ENCODE data around the gene S100G. TPM values are rescaled to one million over a fixed set of nuclear protein-coding genes. Genes with fewer than 3 reads are reported as not detected.
A peak's percentile ranks its signal among the peaks of the same experiment; 100 is the strongest.

Gene S100G
- total and polyA plus RNA-seq, 4 donors, result 2.4 TPM; not detected in 3

- DNase-seq, result no peak
- WGBS, 2 donors, result 89 to 90% methylated on average over 7 of the region's 7 CpGs
- Histone ChIP-seq H3K27ac (ENCODE audit: low read depth in 1 of 2, low read length in 2 of 2) (no peak overlapping the region), H3K4me3 (ENCODE audit: low read length in 2 of 2) (no peak overlapping the region), H3K4me1 (ENCODE audit: control insufficient read depth in 1 of 2, insufficient read depth in 2 of 2, low read length in 2 of 2) (no peaks in the 10 kb centered on the region), H3K27me3 (ENCODE audit: control insufficient read depth in 1 of 2, insufficient read depth in 2 of 2, low read length in 1 of 2) (no peaks in the 10 kb centered on the region), H3K36me3 (ENCODE audit: control insufficient read depth in 1 of 2, insufficient read depth in 2 of 2, low read length in 1 of 2) (peaks cover 4 to 6% of the 10 kb centered on the region in 2 donors), H3K9me3 (ENCODE audit: control insufficient read depth, low read length) (no peaks in the 10 kb centered on the region)
- intact Hi-C loops (cut with DNase I), result loop anchor here in 1 of 2 donors (10.0 kb wide), 1 partner anchor 248 kb away; no protein-coding TSS in a partner anchor
- ATAC-seq (ENCODE audit: low FRiP score), result no peak
Measured at GRCh38 chrX:16683007-16683664, 33.2 kb downstream of the S100G start.

DNA sequence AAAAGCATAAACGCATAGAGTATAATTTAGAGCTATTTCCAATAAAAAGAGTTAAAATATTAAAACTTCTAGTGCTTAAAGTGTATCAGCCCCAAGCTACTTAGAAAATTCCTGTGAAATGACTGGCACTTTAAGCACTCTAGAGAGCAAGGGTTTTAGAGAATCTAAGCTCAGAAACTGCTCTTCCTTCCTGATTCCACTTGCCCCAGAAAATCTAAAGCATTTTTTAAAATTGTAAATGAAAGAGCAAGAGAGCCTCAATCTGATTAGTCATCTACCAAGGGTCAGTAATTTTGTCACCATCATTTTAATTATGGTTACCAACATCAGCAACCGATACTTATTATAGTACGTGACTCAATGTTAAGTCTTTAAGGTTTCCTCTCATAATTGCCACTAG is 37.6 kb downstream of the S100G start:
- no peaks in the 10 kb centered on the region for H3K4me1 ChIP-seq (ENCODE audit: control insufficient read depth in 1 of 2, insufficient read depth in 2 of 2, low read length in 2 of 2)
- H3K27me3 ChIP-seq (ENCODE audit: control insufficient read depth in 1 of 2, insufficient read depth in 2 of 2, low read length in 1 of 2), result no peaks in the 10 kb centered on the region
- DNase-seq, result no peak
- 89 to 94% methylated on average over 3 of the region's 3 CpGs for WGBS, 2 donors
- H3K4me3 ChIP-seq (ENCODE audit: low read length in 2 of 2), result no peak overlapping the region
- no peak for ATAC-seq (ENCODE audit: low FRiP score)
- peaks cover 4 to 6% of the 10 kb centered on the region in 2 donors for H3K36me3 ChIP-seq (ENCODE audit: control insufficient read depth in 1 of 2, insufficient read depth in 2 of 2, low read length in 1 of 2)
- no peaks in the 10 kb centered on the region for H3K9me3 ChIP-seq (ENCODE audit: control insufficient read depth, low read length)
- H3K27ac ChIP-seq (ENCODE audit: low read depth in 1 of 2, low read length in 2 of 2), result no peak overlapping the region
- intact Hi-C loops (cut with DNase I), result loop anchor here in 1 of 2 donors (10.0 kb wide), 1 partner anchor 253 kb away; no protein-coding TSS in a partner anchor

- DNase-seq (peak; percentile 61 to 84), ATAC-seq (ENCODE audit: low FRiP score) (peak; percentile 76)
- intact Hi-C loops (cut with DNase I), result loop anchor here in 1 of 2 donors (10.0 kb wide), 1 partner anchor 580 kb away; no protein-coding TSS in a partner anchor
- no peaks in the 10 kb centered on the region for H3K27me3 ChIP-seq (ENCODE audit: control insufficient read depth in 1 of 2, insufficient read depth in 2 of 2, low read length in 1 of 2)
- no peak overlapping the region for H3K4me3 ChIP-seq (ENCODE audit: low read length in 2 of 2)
- 53 to 56% methylated on average over 10 of the region's 10 CpGs for WGBS, 2 donors
- no peaks in the 10 kb centered on the region for H3K9me3 ChIP-seq (ENCODE audit: control insufficient read depth, low read length)
- no peaks in the 10 kb centered on the region for H3K4me1 ChIP-seq (ENCODE audit: control insufficient read depth in 1 of 2, insufficient read depth in 2 of 2, low read length in 2 of 2)
- H3K36me3 ChIP-seq (ENCODE audit: control insufficient read depth in 1 of 2, insufficient read depth in 2 of 2, low read length in 1 of 2), result peaks cover 0 to 3% of the 10 kb centered on the region in 2 donors
- H3K27ac ChIP-seq (ENCODE audit: low read depth in 1 of 2, low read length in 2 of 2), result no peak overlapping the region
Measured at GRCh38 chrX:16695079-16695676, 45.2 kb downstream of the S100G start.

GRCh38 chrX:16696956-16697355 is 47.0 kb downstream of the S100G start:
- no peak for DNase-seq
- WGBS, 2 donors, result 75 to 83% methylated on average over 3 of the region's 3 CpGs
- Histone ChIP-seq H3K27ac (ENCODE audit: low read depth in 1 of 2, low read length in 2 of 2) (no peak overlapping the region), H3K36me3 (ENCODE audit: control insufficient read depth in 1 of 2, insufficient read depth in 2 of 2, low read length in 1 of 2) (peaks cover 0 to 3% of the 10 kb centered on the region in 2 donors), H3K27me3 (ENCODE audit: control insufficient read depth in 1 of 2, insufficient read depth in 2 of 2, low read length in 1 of 2) (no peaks in the 10 kb centered on the region), H3K9me3 (ENCODE audit: control insufficient read depth, low read length) (no peaks in the 10 kb centered on the region), H3K4me3 (ENCODE audit: low read length in 2 of 2) (no peak overlapping the region), H3K4me1 (ENCODE audit: control insufficient read depth in 1 of 2, insufficient read depth in 2 of 2, low read length in 2 of 2) (no peaks in the 10 kb centered on the region)
- ATAC-seq (ENCODE audit: low FRiP score), result no peak
- intact Hi-C loops (cut with DNase I), result loop anchor here in 1 of 2 donors (10.0 kb wide), 1 partner anchor 582 kb away; no protein-coding TSS in a partner anchor

DNA sequence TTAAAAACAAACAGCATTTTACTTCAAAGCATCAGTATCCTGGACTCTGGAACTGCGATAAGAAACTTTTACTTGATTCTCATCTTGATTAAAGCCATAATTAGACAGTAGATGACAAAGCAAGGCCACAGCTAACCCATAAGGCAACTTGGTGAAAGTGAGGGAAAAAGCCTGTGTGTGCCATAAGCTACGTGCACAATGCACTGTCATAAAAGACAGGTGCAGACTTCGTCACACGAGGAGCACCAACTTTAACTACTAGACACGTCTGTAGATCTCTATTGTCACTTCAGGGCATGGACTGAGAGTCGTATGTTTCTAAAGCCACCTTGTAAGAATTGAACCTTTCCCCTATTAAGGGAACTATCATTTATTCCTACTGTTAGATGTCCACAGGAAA is 49.4 kb downstream of the S100G start:
- no peak for ATAC-seq (ENCODE audit: low FRiP score)
- H3K27me3 ChIP-seq (ENCODE audit: control insufficient read depth in 1 of 2, insufficient read depth in 2 of 2, low read length in 1 of 2), result no peaks in the 10 kb centered on the region
- no peak for DNase-seq
- WGBS, 2 donors, result 87 to 88% methylated on average over 6 of the region's 6 CpGs
- H3K4me3 ChIP-seq (ENCODE audit: low read length in 2 of 2), result no peak overlapping the region
- no peaks in the 10 kb centered on the region for H3K9me3 ChIP-seq (ENCODE audit: control insufficient read depth, low read length)
- no peak overlapping the region for H3K27ac ChIP-seq (ENCODE audit: low read depth in 1 of 2, low read length in 2 of 2)
- intact Hi-C loops (cut with DNase I), result loop anchor here in 1 of 2 donors (10.0 kb wide), 1 partner anchor 585 kb away; no protein-coding TSS in a partner anchor
- peaks cover 0 to 3% of the 10 kb centered on the region in 2 donors for H3K36me3 ChIP-seq (ENCODE audit: control insufficient read depth in 1 of 2, insufficient read depth in 2 of 2, low read length in 1 of 2)
- H3K4me1 ChIP-seq (ENCODE audit: control insufficient read depth in 1 of 2, insufficient read depth in 2 of 2, low read length in 2 of 2), result no peaks in the 10 kb centered on the region

DNA sequence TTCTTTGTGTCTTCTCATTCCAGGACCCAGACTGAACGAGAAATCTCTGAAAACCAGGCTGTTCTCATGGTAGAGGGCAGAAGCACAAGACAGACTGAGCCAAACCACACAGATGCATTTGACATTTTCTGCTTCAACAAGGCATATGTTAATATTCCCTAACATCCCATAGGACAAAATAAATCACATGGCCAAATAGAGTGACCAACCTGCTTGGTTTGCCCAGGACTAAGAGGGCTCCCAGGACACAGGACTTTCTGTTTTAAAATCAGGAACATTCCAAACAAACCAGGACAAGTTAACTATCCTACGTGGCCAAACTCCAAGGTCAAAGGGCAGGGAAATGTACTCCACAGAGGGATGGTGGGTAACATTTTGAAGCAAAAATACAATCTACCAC is 50.8 kb downstream of the S100G start:
- H3K36me3 ChIP-seq (ENCODE audit: control insufficient read depth in 1 of 2, insufficient read depth in 2 of 2, low read length in 1 of 2), result peaks cover 0 to 3% of the 10 kb centered on the region in 2 donors
- H3K4me1 ChIP-seq (ENCODE audit: control insufficient read depth in 1 of 2, insufficient read depth in 2 of 2, low read length in 2 of 2), result no peaks in the 10 kb centered on the region
- H3K27ac ChIP-seq (ENCODE audit: low read depth in 1 of 2, low read length in 2 of 2), result no peak overlapping the region
- no peaks in the 10 kb centered on the region for H3K9me3 ChIP-seq (ENCODE audit: control insufficient read depth, low read length)
- no peak for ATAC-seq (ENCODE audit: low FRiP score)
- WGBS, 2 donors, result 79 to 85% methylated on average over 2 of the region's 2 CpGs
- H3K4me3 ChIP-seq (ENCODE audit: low read length in 2 of 2), result no peak overlapping the region
- intact Hi-C loops (cut with DNase I), result no loop called here
- DNase-seq, result no peak
- H3K27me3 ChIP-seq (ENCODE audit: control insufficient read depth in 1 of 2, insufficient read depth in 2 of 2, low read length in 1 of 2), result no peaks in the 10 kb centered on the region

- H3K9me3 ChIP-seq (ENCODE audit: control insufficient read depth, low read length), result no peaks in the 10 kb centered on the region
- H3K27me3 ChIP-seq (ENCODE audit: control insufficient read depth in 1 of 2, insufficient read depth in 2 of 2, low read length in 1 of 2), result no peaks in the 10 kb centered on the region
- H3K36me3 ChIP-seq (ENCODE audit: control insufficient read depth in 1 of 2, insufficient read depth in 2 of 2, low read length in 1 of 2), result no peaks in the 10 kb centered on the region
- ATAC-seq (ENCODE audit: low FRiP score) (no peak), DNase-seq (no peak)
- no peak overlapping the region for H3K4me3 ChIP-seq (ENCODE audit: low read length in 2 of 2)
- H3K27ac ChIP-seq (ENCODE audit: low read depth in 1 of 2, low read length in 2 of 2), result no peak overlapping the region
- intact Hi-C loops (cut with DNase I), result no loop called here
- H3K4me1 ChIP-seq (ENCODE audit: control insufficient read depth in 1 of 2, insufficient read depth in 2 of 2, low read length in 2 of 2), result no peaks in the 10 kb centered on the region
- WGBS, 2 donors, result 67 to 71% methylated on average over 15 of the region's 15 CpGs
Measured at GRCh38 chrX:16702700-16703599, 53.0 kb downstream of the S100G start.

Measured in aorta (tissue), 5 donors.